Kidney (tissue), 14 donors: ENCODE measurements around the gene VSIG8. TPM values are rescaled to one million over a fixed set of nuclear protein-coding genes. Genes with fewer than 3 reads are reported as not detected.

ENCODE experiments used
- DNase-seq, 5 donors: peaks; one replicate each; pipeline ENCODE4 v3.0.0-alpha.2; 2013 to 2020
- FAIRE-seq: peaks from 2 replicates; lab custom pipeline; 2012; peaks lifted over from hg19 to GRCh38; lab: Jason Lieb, UNC
- H3K27ac ChIP-seq, 2 donors: one replicate each; pipeline ENCODE4 v1.7.0; 2013; ENCODE audit warnings: low read depth in 2 of 2, low read length in 2 of 2, inconsistent platforms in 1 of 2
- H3K27me3 ChIP-seq: one replicate; pipeline ENCODE4 v1.7.1; 2013; ENCODE audit warnings: low read length, inconsistent platforms; ENCODE audit not compliant: control insufficient read depth, insufficient read depth
- H3K36me3 ChIP-seq, 3 donors: one replicate each; pipeline versions ENCODE4 v1.7.0 to v1.7.1; 2013; ENCODE audit warnings: low read length in 3 of 3, control low read depth in 1 of 3, inconsistent platforms in 1 of 3; ENCODE audit not compliant: insufficient read depth in 3 of 3, control insufficient read depth in 2 of 3
- H3K4me1 ChIP-seq, 3 donors: one replicate each; pipeline versions ENCODE4 v1.7.0 to v1.7.1; 2013; ENCODE audit warnings: low read length in 3 of 3, inconsistent platforms in 1 of 3, low read depth in 1 of 3; ENCODE audit not compliant: control insufficient read depth in 2 of 3, insufficient read depth in 2 of 3
- H3K4me3 ChIP-seq, 3 donors: one replicate each; pipeline versions ENCODE4 v1.7.0 to v1.8.1; 2013; ENCODE audit warnings: low read length in 3 of 3, control low read depth in 1 of 3, inconsistent platforms in 1 of 3
- H3K9ac ChIP-seq, 3 donors: one replicate each; pipeline versions ENCODE4 v1.7.0 to v1.7.1; 2013; ENCODE audit warnings: low read length in 3 of 3, control low read depth in 1 of 3, inconsistent platforms in 1 of 3
- H3K9me3 ChIP-seq, 3 donors: one replicate each; pipeline versions ENCODE4 v1.7.0 to v1.7.1; 2013; ENCODE audit warnings: low read length in 3 of 3, control low read depth in 1 of 3, inconsistent platforms in 1 of 3; ENCODE audit not compliant: control insufficient read depth in 2 of 3, insufficient read depth in 1 of 3
- CTCF ChIP-seq: IDR thresholded peaks from 3 replicates; pipeline ENCODE4 v1.5.1; 2012; ENCODE audit warnings: mild to moderate bottlenecking, moderate library complexity, borderline replicate concordance; ENCODE audit not compliant: insufficient read depth; ENCODE audit errors: extremely low read depth
- intact Hi-C: fragments of 100-400 bp; cut with DNase I; formaldehyde crosslinking; loops from one replicate; pipeline ENCODE4 v1.11.1; 2022
- polyA plus RNA-seq: library from polyadenylated mRNA; stranded (reverse); fragments of 350-450 nt; fragmentation: Illumina TruSeq; extraction: RNeasy Lipid Tissue Mini Kit (QIAGEN cat#74804); gene quantifications from one replicate; pipeline ENCODE4 v1.2.3, GENCODE V29; 2014; ENCODE audit warnings: low read depth, low replicate concordance; ENCODE audit not compliant: insufficient read depth
- total RNA-seq: library from RNA; stranded (reverse); fragmentation: NEBNext Ultra II Directional; extraction: Animal tissue kit (Norgen Biotek cat#: 25700); gene quantifications from one replicate; pipeline ENCODE4 v1.2.1, GENCODE V29; 2021
- donor health status: control.
- donor health status: control.
- donor health status: control.
- donor health status: control.
- donor health status: control.
- donor health status: DM: yes; HTN: yes; CAD: no.
- donor health status: Normal renal cell carcinoma (clear cell type).

Gene VSIG8
- total and polyA plus RNA-seq, 2 donors from 2014 or later, result 8.1 TPM; not detected in 1

GRCh38 chr1:159879136-159879535 is 16.7 kb upstream of the VSIG8 start:
- no peaks in the 10 kb centered on the region for H3K9me3 ChIP-seq
- FAIRE-seq (no peak), DNase-seq (no peak)
- no peaks in the 10 kb centered on the region for H3K4me1 ChIP-seq
- intact Hi-C loops, result no loop called here
- H3K27ac ChIP-seq, result no peak overlapping the region
- no peak overlapping the region for H3K9ac ChIP-seq
- no peak overlapping the region for H3K4me3 ChIP-seq
- no peaks in the 10 kb centered on the region for H3K27me3 ChIP-seq
- no peaks in the 10 kb centered on the region for H3K36me3 ChIP-seq
- no peak for TF ChIP-seq CTCF

GRCh38 chr1:159877695-159878444 is 15.4 kb upstream of the VSIG8 start:
- H3K9ac ChIP-seq, result no peak overlapping the region
- no peak for FAIRE-seq
- H3K4me1 ChIP-seq, result no peaks in the 10 kb centered on the region
- no peak overlapping the region for H3K4me3 ChIP-seq
- intact Hi-C loops, result no loop called here
- no peaks in the 10 kb centered on the region for H3K9me3 ChIP-seq
- no peak overlapping the region for H3K27ac ChIP-seq
- DNase-seq, result no peak
- no peaks in the 10 kb centered on the region for H3K36me3 ChIP-seq
- H3K27me3 ChIP-seq, result no peaks in the 10 kb centered on the region
- no peak for TF ChIP-seq CTCF

GRCh38 chr1:159873530-159874143 is 11.2 kb upstream of the VSIG8 start:
- TF ChIP-seq CTCF, result no peak
- H3K4me3 ChIP-seq, result no peak overlapping the region
- no peaks in the 10 kb centered on the region for H3K27me3 ChIP-seq
- peaks cover 0 to under 1% (median 0%) of the 10 kb centered on the region in 3 donors for H3K4me1 ChIP-seq
- H3K9ac ChIP-seq, result no peak overlapping the region
- intact Hi-C loops, result no loop called here
- FAIRE-seq (no peak), DNase-seq (no peak)
- H3K36me3 ChIP-seq, result no peaks in the 10 kb centered on the region
- H3K9me3 ChIP-seq, result no peaks in the 10 kb centered on the region
- H3K27ac ChIP-seq, result no peak overlapping the region
